Vagina (tissue), 2 donors: ENCODE measurements around the gene HSPA1B. TPM values are rescaled to one million over a fixed set of nuclear protein-coding genes. Genes with fewer than 3 reads are reported as not detected.

Experiments used
- DNase-seq, 2 donors: peaks; one replicate each; pipeline ENCODE4 v3.0.0-alpha.2; 2017; ENCODE audit errors: extremely low spot score in 2 of 2
- H3K27ac ChIP-seq: fragments of 200-600 bp; sonication (generic); one replicate; pipeline ENCODE4 v1.5.1; 2019
- H3K27me3 ChIP-seq: fragments of 200-600 bp; sonication (generic); one replicate; pipeline ENCODE4 v1.5.1; 2019
- H3K36me3 ChIP-seq, 2 donors: fragments of 200-600 bp; sonication (generic); one replicate each; pipeline ENCODE4 v1.5.1; 2017 to 2019
- H3K4me1 ChIP-seq: fragments of 200-600 bp; sonication (generic); one replicate; pipeline ENCODE4 v1.5.1; 2019
- H3K4me3 ChIP-seq, 2 donors: fragments of 200-600 bp; sonication (generic); 1 replicate in 1 of 2; 2 replicates in 1 of 2; pipeline ENCODE4 v1.5.1; 2016 to 2019
- H3K9me3 ChIP-seq: fragments of 200-600 bp; sonication (generic); one replicate; pipeline ENCODE4 v1.5.1; 2019
- CTCF ChIP-seq, 3 experiments: fragments of 450-650 bp in 2 of 3; fragments of 200-600 bp in 1 of 3; sonication (generic) in 1 of 3; IDR thresholded peaks; one replicate each; pipeline ENCODE4 v1.5.1; 2017 to 2019; ENCODE audit warnings: antibody characterized with exemption in 3 of 3, mild to moderate bottlenecking in 2 of 3, moderate library complexity in 2 of 3
- POLR2A ChIP-seq, 2 donors: fragments of 450-650 bp; IDR thresholded peaks; one replicate each; pipeline ENCODE4 v1.6.1; 2017; ENCODE audit warnings: antibody characterized with exemption in 2 of 2, mild to moderate bottlenecking in 2 of 2, moderate library complexity in 2 of 2
- POLR2AphosphoS5 ChIP-seq, 2 donors: sonication (generic); formaldehyde crosslinking; IDR thresholded peaks; one replicate each; pipeline ENCODE4 v1.9.0; 2017; ENCODE audit warnings: antibody characterized with exemption in 2 of 2, mild to moderate bottlenecking in 2 of 2, low read depth in 1 of 2; ENCODE audit not compliant: insufficient read depth in 1 of 2
- intact Hi-C: fragments of 100-400 bp; cut with DNase I; formaldehyde crosslinking; loops from one replicate; pipeline ENCODE4 v1.15.1; 2023
- total RNA-seq: library from RNA; depleted of rRNA; stranded (reverse); fragments of >200 nt; gene quantifications from one replicate; pipeline ENCODE4 v1.2.3, GENCODE V29; 2016

Gene HSPA1B
- total RNA-seq, 1 donor from 2014 or later = 466 TPM

GRCh38 chr6:31858707-31859106, 31.2 kb downstream of the HSPA1B start:
- Histone ChIP-seq H3K27me3 (no peaks in the 10 kb centered on the region), H3K9me3 (no peaks in the 10 kb centered on the region), H3K4me1 (peaks cover 16% of the 10 kb centered on the region), H3K27ac (no peak overlapping the region), H3K4me3 (no peak overlapping the region), H3K36me3 (peaks cover 0 to 15% of the 10 kb centered on the region in 2 donors)
- intact Hi-C loops = no loop called here
- no peak for DNase-seq
- TF ChIP-seq POLR2AphosphoS5 (IDR thresholded peaks at IDR 0.05; ENCODE audit: insufficient read depth in 1 of 2, low read depth in 1 of 2) (no peak), CTCF (IDR thresholded peaks at IDR 0.05) (no peak), POLR2A (IDR thresholded peaks at IDR 0.05) (no peak)

- H3K9me3 ChIP-seq = no peaks in the 10 kb centered on the region
- intact Hi-C loops = no loop called here
Observed at GRCh38 chr6:31859923-31860322, 32.4 kb downstream of the HSPA1B start.

GRCh38 chr6:31860349-31860748, 32.8 kb downstream of the HSPA1B start:
- Histone ChIP-seq H3K4me1 (peaks cover 16% of the 10 kb centered on the region), H3K9me3 (no peaks in the 10 kb centered on the region), H3K4me3 (no peak overlapping the region), H3K27me3 (no peaks in the 10 kb centered on the region), H3K27ac (no peak overlapping the region), H3K36me3 (peaks cover 0 to 15% of the 10 kb centered on the region in 2 donors)
- DNase-seq = no peak
- intact Hi-C loops = no loop called here
- TF ChIP-seq CTCF (IDR thresholded peaks at IDR 0.05) (no peak), POLR2AphosphoS5 (IDR thresholded peaks at IDR 0.05; ENCODE audit: insufficient read depth in 1 of 2, low read depth in 1 of 2) (no peak), POLR2A (IDR thresholded peaks at IDR 0.05) (no peak)

More at GRCh38 chr6:31859923-31860322, 32.4 kb downstream of the HSPA1B start:
- Histone ChIP-seq H3K4me3 (no peak overlapping the region), H3K36me3 (peaks cover 0 to 15% of the 10 kb centered on the region in 2 donors), H3K27ac (no peak overlapping the region), H3K27me3 (no peaks in the 10 kb centered on the region), H3K4me1 (peaks cover 16% of the 10 kb centered on the region)
- TF ChIP-seq POLR2AphosphoS5 (IDR thresholded peaks at IDR 0.05; ENCODE audit: insufficient read depth in 1 of 2, low read depth in 1 of 2) (no peak), CTCF (IDR thresholded peaks at IDR 0.05) (no peak), POLR2A (IDR thresholded peaks at IDR 0.05) (no peak)
- DNase-seq = no peak

GRCh38 chr6:31861150-31861549, 33.6 kb downstream of the HSPA1B start:
- Histone ChIP-seq H3K27me3 (no peaks in the 10 kb centered on the region), H3K4me1 (peaks cover 16% of the 10 kb centered on the region), H3K27ac (no peak overlapping the region), H3K36me3 (peaks cover 0 to 15% of the 10 kb centered on the region in 2 donors), H3K4me3 (no peak overlapping the region), H3K9me3 (no peaks in the 10 kb centered on the region)
- DNase-seq = no peak
- TF ChIP-seq POLR2A (IDR thresholded peaks at IDR 0.05) = no peak
- TF ChIP-seq CTCF (IDR thresholded peaks at IDR 0.05) = no peak
- no peak for TF ChIP-seq POLR2AphosphoS5 (IDR thresholded peaks at IDR 0.05; ENCODE audit: insufficient read depth in 1 of 2, low read depth in 1 of 2)
- intact Hi-C loops = no loop called here

- Histone ChIP-seq H3K36me3 (peaks cover 0 to 15% of the 10 kb centered on the region in 2 donors), H3K4me3 (peak overlapping the region; percentile 85 to 86), H3K27me3 (no peaks in the 10 kb centered on the region), H3K27ac (peak overlapping the region; percentile 95), H3K4me1 (peaks cover 16% of the 10 kb centered on the region), H3K9me3 (no peaks in the 10 kb centered on the region)
- intact Hi-C loops = no loop called here
- DNase-seq = no peak
- TF ChIP-seq POLR2AphosphoS5 (IDR thresholded peaks at IDR 0.05; ENCODE audit: insufficient read depth in 1 of 2, low read depth in 1 of 2) = no peak
- TF ChIP-seq POLR2A (IDR thresholded peaks at IDR 0.05) = no peak
- TF ChIP-seq CTCF (IDR thresholded peaks at IDR 0.05) = no peak
Observed at GRCh38 chr6:31861919-31862343, 34.4 kb downstream of the HSPA1B start.
